Suprapubic skin (tissue), 4 donors: ENCODE measurements around the gene NNAT. TPM values are rescaled to one million over a fixed set of nuclear protein-coding genes. Genes with fewer than 3 reads are reported as not detected.
"Not testable (repeated sequence)": the region's sequence is repeated elsewhere in the genome, so short reads cannot be mapped to it uniquely, and the experiment has no call there.

Source experiments
- DNase-seq, 2 donors: peaks; one replicate each; pipeline ENCODE4 v3.0.0-alpha.2; 2019; ENCODE audit warnings: low spot score in 2 of 2
- H3K27ac ChIP-seq: fragments of 200-600 bp; sonication (generic); one replicate; pipeline ENCODE4 v1.5.1; 2019
- H3K27me3 ChIP-seq: fragments of 200-600 bp; sonication (generic); one replicate; pipeline ENCODE4 v1.5.1; 2019
- H3K36me3 ChIP-seq: fragments of 200-600 bp; sonication (generic); one replicate; pipeline ENCODE4 v1.5.1; 2019
- H3K4me1 ChIP-seq: fragments of 200-600 bp; sonication (generic); one replicate; pipeline ENCODE4 v1.5.1; 2019
- H3K4me3 ChIP-seq: fragments of 200-600 bp; sonication (generic); one replicate; pipeline ENCODE4 v1.5.1; 2019; ENCODE audit warnings: mild to moderate bottlenecking
- H3K9me3 ChIP-seq: fragments of 200-600 bp; sonication (generic); one replicate; pipeline ENCODE4 v1.5.1; 2019
- EP300 ChIP-seq: sonication (generic); formaldehyde crosslinking; IDR thresholded peaks from one replicate; pipeline ENCODE4 v1.6.1; 2017; ENCODE audit warnings: antibody characterized with exemption
- POLR2A ChIP-seq, 2 donors: fragments of 450-650 bp; IDR thresholded peaks; one replicate each; pipeline ENCODE4 v1.6.1; 2017; ENCODE audit warnings: antibody characterized with exemption in 2 of 2, mild to moderate bottlenecking in 2 of 2, moderate library complexity in 2 of 2
- POLR2AphosphoS5 ChIP-seq, 3 donors: sonication (generic); formaldehyde crosslinking; IDR thresholded peaks; one replicate each; pipeline ENCODE4 v1.6.1; 2017; ENCODE audit warnings: antibody characterized with exemption in 3 of 3
- WGBS: methylation state at CpG from one replicate; pipeline ENCODE4 v1.1.5; 2018; 5-methylcytosine and 5-hydroxymethylcytosine counted together
- total RNA-seq, 4 donors: library from RNA; depleted of rRNA; stranded (reverse); fragments of >200 nt; gene quantifications; one replicate each; pipeline ENCODE4 v1.1.0, GENCODE V29; 2016
- TF ChIP-seq, protein P1 (sequence below), 2 donors: fragments of 200-600 bp in 1 of 2; fragments of 450-650 bp in 1 of 2; sonication (generic) in 1 of 2; IDR thresholded peaks; one replicate each; pipeline ENCODE4 v1.5.1; 2016 to 2019; ENCODE audit warnings: antibody characterized with exemption in 2 of 2, mild to moderate bottlenecking in 1 of 2, moderate library complexity in 1 of 2

Gene NNAT
- total RNA-seq, 4 donors from 2014 or later = 3.0 to 15.2 (median 6.2) TPM

DNA sequence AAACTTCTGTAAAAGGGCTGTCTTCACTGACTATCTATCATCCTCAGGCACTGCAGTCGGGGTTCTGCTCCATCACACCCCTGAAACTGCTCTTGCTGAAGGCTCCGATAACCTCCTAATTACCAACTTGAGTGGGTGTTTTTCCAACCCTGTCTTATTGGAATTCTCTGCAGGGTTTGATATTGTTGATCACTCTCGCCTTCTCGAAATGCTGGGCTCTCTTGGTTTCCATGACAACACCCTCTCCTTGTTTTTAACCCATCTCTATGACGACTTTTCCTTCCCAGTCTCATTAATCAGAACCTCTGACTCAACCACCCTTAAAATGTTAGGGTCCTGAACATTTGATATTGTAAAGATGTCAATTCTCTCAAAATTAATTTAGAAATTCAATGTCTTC, 39.4 kb upstream of the NNAT start:
- no peak for DNase-seq

GRCh38 chr20:37484331-37484730, 36.7 kb upstream of the NNAT start:
- DNase-seq = no peak
- 72% methylated on average over 3 of the region's 3 CpGs for WGBS
- H3K27ac ChIP-seq = no peak overlapping the region
- H3K9me3 ChIP-seq = no peaks in the 10 kb centered on the region
- H3K4me1 ChIP-seq = no peaks in the 10 kb centered on the region
- TF ChIP-seq, protein P1, sequence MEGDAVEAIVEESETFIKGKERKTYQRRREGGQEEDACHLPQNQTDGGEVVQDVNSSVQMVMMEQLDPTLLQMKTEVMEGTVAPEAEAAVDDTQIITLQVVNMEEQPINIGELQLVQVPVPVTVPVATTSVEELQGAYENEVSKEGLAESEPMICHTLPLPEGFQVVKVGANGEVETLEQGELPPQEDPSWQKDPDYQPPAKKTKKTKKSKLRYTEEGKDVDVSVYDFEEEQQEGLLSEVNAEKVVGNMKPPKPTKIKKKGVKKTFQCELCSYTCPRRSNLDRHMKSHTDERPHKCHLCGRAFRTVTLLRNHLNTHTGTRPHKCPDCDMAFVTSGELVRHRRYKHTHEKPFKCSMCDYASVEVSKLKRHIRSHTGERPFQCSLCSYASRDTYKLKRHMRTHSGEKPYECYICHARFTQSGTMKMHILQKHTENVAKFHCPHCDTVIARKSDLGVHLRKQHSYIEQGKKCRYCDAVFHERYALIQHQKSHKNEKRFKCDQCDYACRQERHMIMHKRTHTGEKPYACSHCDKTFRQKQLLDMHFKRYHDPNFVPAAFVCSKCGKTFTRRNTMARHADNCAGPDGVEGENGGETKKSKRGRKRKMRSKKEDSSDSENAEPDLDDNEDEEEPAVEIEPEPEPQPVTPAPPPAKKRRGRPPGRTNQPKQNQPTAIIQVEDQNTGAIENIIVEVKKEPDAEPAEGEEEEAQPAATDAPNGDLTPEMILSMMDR (IDR thresholded peaks at IDR 0.05) = no peak
- TF ChIP-seq EP300 (no peak), POLR2A (IDR thresholded peaks at IDR 0.05) (no peak), POLR2AphosphoS5 (IDR thresholded peaks at IDR 0.05) (no peak)
- H3K4me3 ChIP-seq = no peak overlapping the region
- H3K36me3 ChIP-seq = no peaks in the 10 kb centered on the region
- no peaks in the 10 kb centered on the region for H3K27me3 ChIP-seq

More for the DNA sequence above, 39.4 kb upstream of the NNAT start:
- H3K9me3 ChIP-seq = no peaks in the 10 kb centered on the region
- H3K27me3 ChIP-seq = no peaks in the 10 kb centered on the region
- WGBS = 75% methylated on average over 5 of the region's 5 CpGs
- H3K4me3 ChIP-seq = no peak overlapping the region
- H3K36me3 ChIP-seq = no peaks in the 10 kb centered on the region
- TF ChIP-seq POLR2AphosphoS5 (IDR thresholded peaks at IDR 0.05) (no peak), POLR2A (IDR thresholded peaks at IDR 0.05) (no peak), EP300 (no peak)
- H3K4me1 ChIP-seq = no peaks in the 10 kb centered on the region
- no peak overlapping the region for H3K27ac ChIP-seq

DNA sequence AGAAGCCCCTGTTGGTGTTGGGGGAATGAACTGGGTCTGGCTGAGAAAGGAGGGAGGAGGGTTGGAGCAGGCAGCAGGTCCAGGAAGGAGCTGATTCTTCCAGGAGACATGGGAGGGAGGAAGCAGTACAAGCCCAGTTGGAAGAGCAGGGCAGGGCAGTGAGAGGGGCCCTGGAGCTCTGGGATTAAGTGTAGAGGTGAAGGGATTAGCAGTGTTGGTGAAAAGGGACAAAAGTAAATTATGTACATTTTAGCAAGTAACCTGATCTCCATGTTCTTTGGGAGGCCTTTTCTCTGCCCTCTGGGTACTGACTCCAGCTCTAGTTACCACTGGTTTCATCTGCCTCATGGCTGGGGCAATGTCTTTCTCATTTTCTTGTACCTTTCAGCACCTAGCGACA, 34.8 kb upstream of the NNAT start:
- H3K36me3 ChIP-seq, H3K27me3 ChIP-seq, H3K27ac ChIP-seq, H3K9me3 ChIP-seq, H3K4me1 ChIP-seq, H3K4me3 ChIP-seq, DNase-seq: not testable (repeated sequence)
- 100% methylated on average over 1 of the region's 1 CpG for WGBS

GRCh38 chr20:37490663-37491350, 30.2 kb upstream of the NNAT start:
- 89% methylated on average over 7 of the region's 7 CpGs for WGBS
- Histone ChIP-seq H3K4me1 (no peaks in the 10 kb centered on the region), H3K27ac (no peak overlapping the region), H3K36me3 (no peaks in the 10 kb centered on the region), H3K4me3 (no peak overlapping the region), H3K27me3 (no peaks in the 10 kb centered on the region), H3K9me3 (no peaks in the 10 kb centered on the region)
- TF ChIP-seq, protein P1 (IDR thresholded peaks at IDR 0.05) = no peak
- TF ChIP-seq POLR2AphosphoS5 (IDR thresholded peaks at IDR 0.05) (no peak), POLR2A (IDR thresholded peaks at IDR 0.05) (no peak), EP300 (no peak)
- DNase-seq = peak in 1 of 2 donors; percentile 32

- Histone ChIP-seq H3K36me3 (no peaks in the 10 kb centered on the region), H3K4me3 (no peak overlapping the region), H3K27me3 (no peaks in the 10 kb centered on the region), H3K4me1 (no peaks in the 10 kb centered on the region), H3K9me3 (no peaks in the 10 kb centered on the region), H3K27ac (no peak overlapping the region)
- DNase-seq = peak in 1 of 2 donors; percentile 38
- WGBS = 98% methylated on average over 5 of the region's 6 CpGs
- TF ChIP-seq POLR2A (IDR thresholded peaks at IDR 0.05) (no peak), POLR2AphosphoS5 (IDR thresholded peaks at IDR 0.05) (no peak), EP300 (no peak)
- TF ChIP-seq, protein P1 (IDR thresholded peaks at IDR 0.05) = no peak
Observed at GRCh38 chr20:37492096-37492625, 28.9 kb upstream of the NNAT start.

- Histone ChIP-seq H3K4me1 (no peaks in the 10 kb centered on the region), H3K4me3 (no peak overlapping the region), H3K27me3 (no peaks in the 10 kb centered on the region), H3K27ac (no peak overlapping the region), H3K9me3 (no peaks in the 10 kb centered on the region), H3K36me3 (no peaks in the 10 kb centered on the region)
- TF ChIP-seq POLR2A (IDR thresholded peaks at IDR 0.05) (no peak), EP300 (no peak), POLR2AphosphoS5 (IDR thresholded peaks at IDR 0.05) (no peak)
- TF ChIP-seq, protein P1 (IDR thresholded peaks at IDR 0.05) = no peak
- DNase-seq = peak in 1 of 2 donors; percentile 31
- WGBS = 83% methylated on average over 2 of the region's 2 CpGs
Observed at GRCh38 chr20:37492945-37493344, 28.1 kb upstream of the NNAT start.
